Karpas-422 (cell line): Measurements from ENCODE around the gene NPRL2. TPM values are rescaled to one million over a fixed set of nuclear protein-coding genes. Genes with fewer than 3 reads are reported as not detected.

Experiments
- DNase-seq: peaks from one replicate; pipeline ENCODE4 v3.0.0-alpha.2; 2015
- H2AFZ ChIP-seq: fragments of 200-600 bp; sonication (generic); 2 replicates; pipeline ENCODE4 v1.6.1; 2014; ENCODE audit warnings: antibody characterized with exemption, low read length, mixed read lengths
- H3K27ac ChIP-seq: fragments of 200-600 bp; sonication (generic); 2 replicates; pipeline ENCODE4 v1.5.1; 2014; ENCODE audit warnings: mild to moderate bottlenecking, low read length, moderate library complexity
- H3K27me3 ChIP-seq: fragments of 200-600 bp; sonication (generic); 2 replicates; pipeline ENCODE4 v1.6.1; 2014; ENCODE audit warnings: low read length, mixed read lengths
- H3K36me3 ChIP-seq: fragments of 200-600 bp; sonication (generic); 2 replicates; pipeline ENCODE4 v1.6.1; 2014; ENCODE audit warnings: low read length, mixed read lengths; ENCODE audit not compliant: insufficient read depth
- H3K4me1 ChIP-seq: fragments of 200-600 bp; sonication (generic); 2 replicates; pipeline ENCODE4 v1.6.1; 2014; ENCODE audit warnings: mild to moderate bottlenecking, low read length, mixed read lengths
- H3K4me2 ChIP-seq: fragments of 200-600 bp; sonication (generic); 2 replicates; pipeline ENCODE4 v1.6.1; 2014; ENCODE audit warnings: low read length, low read depth, mild to moderate bottlenecking; ENCODE audit not compliant: poor library complexity, severe bottlenecking
- H3K4me3 ChIP-seq: fragments of 200-600 bp; sonication (generic); 2 replicates; pipeline ENCODE4 v1.5.1; 2014; ENCODE audit warnings: mild to moderate bottlenecking, antibody characterized with exemption, low read length, mixed read lengths
- H3K79me2 ChIP-seq: fragments of 200-600 bp; sonication (generic); 2 replicates; pipeline ENCODE4 v1.6.1; 2014; ENCODE audit warnings: mild to moderate bottlenecking, low read length, mixed read lengths
- H3K9ac ChIP-seq: fragments of 200-600 bp; sonication (generic); 2 replicates; pipeline ENCODE4 v1.6.0; 2014; ENCODE audit warnings: low read length
- H3K9me2 ChIP-seq: fragments of 200-600 bp; sonication (generic), shearing (Covaris generic); replicated peaks from 2 replicates; pipeline ENCODE4 v1.6.0; 2014; ENCODE audit warnings: mild to moderate bottlenecking, low read length, moderate library complexity; ENCODE audit not compliant: insufficient read depth
- H3K9me3 ChIP-seq: fragments of 300-700, 200-600 bp; sonication (generic); 2 replicates; pipeline ENCODE4 v1.6.1; 2014; ENCODE audit warnings: low read length, mixed read lengths
- H4K20me1 ChIP-seq: fragments of 200-600 bp; sonication (generic); 2 replicates; pipeline ENCODE4 v1.6.1; 2014; ENCODE audit warnings: mild to moderate bottlenecking, antibody characterized with exemption, low read length, low read depth; ENCODE audit not compliant: insufficient read depth
- total RNA-seq: library from RNA; depleted of rRNA; stranded (reverse); fragments of >200 nt; shearing (Covaris generic); gene quantifications from 2 replicates; pipeline ENCODE4 v1.2.3, GENCODE V29; 2014; ENCODE audit warnings: low replicate concordance

The NPRL2 gene
- total RNA-seq, 1 experiment from 2014 or later = 71.1 TPM

- Histone ChIP-seq H3K27ac (no peak overlapping the region), H2AFZ (no peak overlapping the region), H3K9ac (no peak overlapping the region), H3K4me1 (peaks cover 5% of the 10 kb centered on the region), H3K4me2 (no peak overlapping the region), H4K20me1 (no peaks in the 10 kb centered on the region), H3K9me2 (no peaks in the 10 kb centered on the region), H3K4me3 (no peak overlapping the region), H3K9me3 (no peaks in the 10 kb centered on the region), H3K27me3 (no peaks in the 10 kb centered on the region), H3K36me3 (no peaks in the 10 kb centered on the region), H3K79me2 (no peaks in the 10 kb centered on the region)
- no peak for DNase-seq
Observed at GRCh38 chr3:50369012-50369670, 18.6 kb upstream of the NPRL2 start.

- no peaks in the 10 kb centered on the region for H3K9me3 ChIP-seq
- H3K4me1 ChIP-seq = peaks cover 5% of the 10 kb centered on the region
- peak overlapping the region; percentile 53 for H3K4me2 ChIP-seq
- H3K36me3 ChIP-seq = no peaks in the 10 kb centered on the region
- H3K79me2 ChIP-seq = no peaks in the 10 kb centered on the region
- H3K4me3 ChIP-seq = no peak overlapping the region
- H3K9ac ChIP-seq = 0 out of 2 replicates have a peak overlapping the region, but pooled peaks have one; percentile 50
- H4K20me1 ChIP-seq = no peaks in the 10 kb centered on the region
- no peaks in the 10 kb centered on the region for H3K9me2 ChIP-seq
- no peaks in the 10 kb centered on the region for H3K27me3 ChIP-seq
- DNase-seq = no peak
- H2AFZ ChIP-seq = no peak overlapping the region
- no peak overlapping the region for H3K27ac ChIP-seq
Observed at GRCh38 chr3:50365842-50366220, 15.3 kb upstream of the NPRL2 start.

GRCh38 chr3:50365080-50365841, 14.7 kb upstream of the NPRL2 start:
- H3K4me2 ChIP-seq = peak overlapping the region; percentile 53
- H3K9ac ChIP-seq = peak overlapping the region; percentile 50; the same call in 1 of the 2 replicates
- no peaks in the 10 kb centered on the region for H4K20me1 ChIP-seq
- peak; percentile 91 for DNase-seq
- H3K9me3 ChIP-seq = no peaks in the 10 kb centered on the region
- peak overlapping the region; percentile 51; the same call in 1 of the 2 replicates for H3K4me3 ChIP-seq
- H3K36me3 ChIP-seq = no peaks in the 10 kb centered on the region
- H3K4me1 ChIP-seq = peaks cover 5% of the 10 kb centered on the region
- H3K27ac ChIP-seq = no peak overlapping the region
- H3K27me3 ChIP-seq = no peaks in the 10 kb centered on the region
- H3K79me2 ChIP-seq = no peaks in the 10 kb centered on the region
- no peaks in the 10 kb centered on the region for H3K9me2 ChIP-seq
- no peak overlapping the region; the same call in 1 of the 2 replicates for H2AFZ ChIP-seq

- Histone ChIP-seq H3K4me1 (peaks cover 12% of the 10 kb centered on the region), H4K20me1 (no peaks in the 10 kb centered on the region), H2AFZ (no peak overlapping the region), H3K4me2 (no peak overlapping the region), H3K27ac (no peak overlapping the region), H3K9ac (no peak overlapping the region), H3K79me2 (no peaks in the 10 kb centered on the region), H3K4me3 (no peak overlapping the region), H3K9me3 (no peaks in the 10 kb centered on the region), H3K27me3 (no peaks in the 10 kb centered on the region), H3K9me2 (no peaks in the 10 kb centered on the region), H3K36me3 (no peaks in the 10 kb centered on the region)
- no peak for DNase-seq
Observed at GRCh38 chr3:50364573-50365079, 14.1 kb upstream of the NPRL2 start.

- no peaks in the 10 kb centered on the region; the same call in 1 of the 2 replicates for H4K20me1 ChIP-seq
- 0 out of 2 replicates have a peak, but pooled peaks cover 5% of the 10 kb centered on the region for H3K36me3 ChIP-seq
- peaks cover 41% of the 10 kb centered on the region for H3K4me1 ChIP-seq
- H2AFZ ChIP-seq = peak overlapping the region; percentile 76
- no peaks in the 10 kb centered on the region for H3K9me2 ChIP-seq
- peak overlapping the region; percentile 83 for H3K4me3 ChIP-seq
- peak overlapping the region; percentile 59 for H3K9ac ChIP-seq
- DNase-seq = no peak
- H3K79me2 ChIP-seq = peaks cover 42% of the 10 kb centered on the region
- no peaks in the 10 kb centered on the region for H3K27me3 ChIP-seq
- H3K4me2 ChIP-seq = peak overlapping the region; percentile 70
- no peak overlapping the region for H3K27ac ChIP-seq
- no peaks in the 10 kb centered on the region for H3K9me3 ChIP-seq
Observed at GRCh38 chr3:50359760-50360110, 9.2 kb upstream of the NPRL2 start.

- Histone ChIP-seq H3K27ac (no peak within 1 kb of the TSS), H3K4me3 (peak within 1 kb of the TSS; percentile 83)
Observed at GRCh38 chr3:50358911-50359759, 8.6 kb upstream of the NPRL2 start, which contains the start of gene TMEM115. Gene TMEM115, minus strand, starts transcription at chr3:50359521. Its CDS starts 458 bp downstream, at chr3:50359063.

GRCh38 chr3:50358355-50358910, 7.9 kb upstream of the NPRL2 start:
- H3K4me2 ChIP-seq = peak overlapping the region; percentile 70
- DNase-seq = no peak
- H3K9me3 ChIP-seq = no peaks in the 10 kb centered on the region
- H3K4me1 ChIP-seq = peaks cover 41% of the 10 kb centered on the region
- H3K79me2 ChIP-seq = peaks cover 42% of the 10 kb centered on the region
- H3K4me3 ChIP-seq = peak overlapping the region; percentile 83
- no peak overlapping the region for H3K27ac ChIP-seq
- H3K36me3 ChIP-seq = peaks cover 8% of the 10 kb centered on the region; the same call in 1 of the 2 replicates
- no peaks in the 10 kb centered on the region for H3K27me3 ChIP-seq
- H4K20me1 ChIP-seq = no peaks in the 10 kb centered on the region; the same call in 1 of the 2 replicates
- no peaks in the 10 kb centered on the region for H3K9me2 ChIP-seq
- peak overlapping the region; percentile 93 for H3K9ac ChIP-seq
- H2AFZ ChIP-seq = no peak overlapping the region

More at GRCh38 chr3:50358911-50359759, 8.6 kb upstream of the NPRL2 start, which contains the start of gene TMEM115:
- Histone ChIP-seq H3K9me2 (no peaks in the 10 kb centered on the region), H3K9ac (peak within 1 kb of the TSS; percentile 93), H3K9me3 (no peaks in the 10 kb centered on the region), H3K4me1 (peaks cover 41% of the 10 kb centered on the region), H3K27me3 (no peaks in the 10 kb centered on the region), H3K36me3 (peaks cover 6% of the 10 kb centered on the region; the same call in 1 of the 2 replicates), H3K4me2 (peak within 1 kb of the TSS; percentile 70), H2AFZ (peak within 1 kb of the TSS; percentile 76), H4K20me1 (no peaks in the 10 kb centered on the region; the same call in 1 of the 2 replicates), H3K79me2 (peaks cover 42% of the 10 kb centered on the region)
- DNase-seq = peak; percentile 99
